Right lobe of liver (tissue), 6 donors: ENCODE measurements around the gene FLNB. TPM values are rescaled to one million over a fixed set of nuclear protein-coding genes. Genes with fewer than 3 reads are reported as not detected.
"Not testable (repeated sequence)": the region's sequence is repeated elsewhere in the genome, so short reads cannot be mapped to it uniquely, and the experiment has no call there.

Experiments used
- ATAC-seq, 4 donors: fragments of 200-7000 bp; cut with Tn5 transposase; one replicate each; pipeline ENCODE4 v1.9.1; 2020; ENCODE audit warnings: mild to moderate bottlenecking in 4 of 4, moderate library complexity in 4 of 4
- DNase-seq, 3 donors: peaks; one replicate each; pipeline ENCODE4 v3.0.0-alpha.2; 2020
- H3K27ac ChIP-seq, 3 donors: fragments of 200-600 bp; one replicate each; pipeline ENCODE4 v1.8.0; 2022
- H3K27me3 ChIP-seq, 2 donors: fragments of 200-600 bp; one replicate each; pipeline ENCODE4 v1.8.0; 2022
- H3K36me3 ChIP-seq, 4 donors: fragments of 200-600 bp; sonication (generic) in 1 of 4; one replicate each; pipeline versions ENCODE4 v1.5.1 to v1.8.0; 2017 to 2022; ENCODE audit warnings: control low read depth in 1 of 4
- H3K4me1 ChIP-seq, 4 donors: fragments of 200-600 bp; sonication (generic) in 1 of 4; one replicate each; pipeline versions ENCODE4 v1.5.1 to v1.8.0; 2017 to 2022; ENCODE audit warnings: control low read depth in 1 of 4
- H3K4me3 ChIP-seq, 3 donors: fragments of 200-600 bp; one replicate each; pipeline ENCODE4 v1.8.0; 2022
- H3K9me3 ChIP-seq, 4 donors: fragments of 200-600 bp; sonication (generic) in 1 of 4; one replicate each; pipeline versions ENCODE4 v1.5.1 to v1.8.0; 2017 to 2022; ENCODE audit warnings: control low read depth in 1 of 4
- CTCF ChIP-seq, 4 donors: fragments of 200-600 bp in 3 of 4; fragments of 450-650 bp in 1 of 4; IDR thresholded peaks; one replicate each; pipeline versions ENCODE4 v1.5.1 to v1.8.0; 2016 to 2022; ENCODE audit warnings: antibody characterized with exemption in 4 of 4, mild to moderate bottlenecking in 2 of 4
- POLR2A ChIP-seq: fragments of 450-650 bp; IDR thresholded peaks from one replicate; pipeline ENCODE4 v1.6.1; 2017; ENCODE audit warnings: antibody characterized with exemption, mild to moderate bottlenecking
- WGBS: methylation state at CpG from one replicate; pipeline ENCODE4 v1.1.6; 2018; ENCODE audit warnings: low coverage, low lambda C conversion rate; ENCODE audit not compliant: insufficient coverage; ENCODE audit errors: missing lambda C conversion rate; 5-methylcytosine and 5-hydroxymethylcytosine counted together
- intact Hi-C, 2 donors: fragments of 100-400 bp; cut with DNase I; formaldehyde crosslinking; loops; one replicate each; pipeline versions ENCODE4 v1.11.2 to v1.14.1; 2022
- total RNA-seq, 6 experiments: library from RNA; depleted of rRNA in 2 of 6; stranded (reverse); fragments of >200 nt in 2 of 6; fragmentation: NEBNext Ultra II Directional in 3 of 6; extraction: Animal tissue kit (Norgen Biotek cat#: 25700) in 3 of 6; gene quantifications; one replicate each; pipeline versions ENCODE4 v1.1.0 to v1.2.4, GENCODE V29; 2016 to 2023
- donor health status: DM: no; HTN: yes; CAD: no.
- donor health status: DM: no; HTN: no; CAD: no.
- donor health status: DM: no; HTN: no; CAD: no.
- donor health status: DM: no; HTN: yes; CAD: no.
- donor health status: DM: no; HTN: yes; CAD: no.

Gene FLNB
- total RNA-seq, 6 experiments from 2014 or later, result 48.4 to 109 (median 97.8) TPM

- Histone ChIP-seq H3K27me3 (no peaks in the 10 kb centered on the region), H3K4me1 (peaks cover 0 to 62% (median 22%) of the 10 kb centered on the region in 4 donors), H3K36me3 (no peaks in the 10 kb centered on the region), H3K9me3 (no peaks in the 10 kb centered on the region), H3K27ac (peak overlapping the region; percentile 78 to 91 (median 83)), H3K4me3 (no peak overlapping the region)
- peak; percentile 30 to 59 (median 38) for ATAC-seq
- DNase-seq, result no peak
- WGBS, result 31% methylated on average over 3 of the region's 4 CpGs
- TF ChIP-seq POLR2A (no peak), CTCF (IDR thresholded peaks at IDR 0.05) (no peak)
- intact Hi-C loops, result no loop called here
Observed at GRCh38 chr3:58048301-58048700, 40.1 kb downstream of the FLNB start.

DNA sequence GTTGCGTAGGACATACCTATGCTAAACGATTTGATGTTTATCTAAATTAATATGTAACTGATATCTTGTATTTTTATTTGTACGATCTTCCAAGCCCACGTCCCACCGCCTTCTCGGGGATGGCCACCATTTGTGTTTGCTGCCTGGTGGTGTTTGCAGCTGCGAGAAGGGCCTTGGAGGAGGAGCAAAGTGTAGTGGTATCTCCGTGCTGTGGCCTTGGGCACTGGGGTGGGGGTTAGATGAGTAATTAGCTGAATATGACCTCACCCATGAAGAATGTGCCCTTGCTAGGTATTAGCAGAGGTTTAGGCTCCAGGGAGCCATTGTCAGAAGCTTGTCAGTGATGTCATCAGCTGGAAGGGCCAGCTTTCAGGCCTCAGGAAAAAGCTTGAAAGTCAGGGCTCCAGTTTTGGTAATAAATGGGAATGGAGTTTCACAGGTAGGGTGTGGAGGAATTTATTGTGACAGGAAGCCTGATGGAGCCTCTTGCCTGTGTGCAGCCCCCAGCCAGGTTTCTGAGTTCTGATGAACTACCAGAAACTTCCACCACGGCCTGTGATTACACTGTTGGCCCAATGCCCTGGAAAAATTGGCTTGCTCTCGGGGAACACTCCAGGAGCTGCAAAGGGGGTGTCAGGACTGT lies 41.0 kb downstream of the FLNB start:
- intact Hi-C loops, result no loop called here
- Histone ChIP-seq H3K9me3 (no peaks in the 10 kb centered on the region), H3K36me3 (no peaks in the 10 kb centered on the region), H3K4me1 (peaks cover 0 to 66% (median 22%) of the 10 kb centered on the region in 4 donors), H3K4me3 (no peak overlapping the region), H3K27me3 (no peaks in the 10 kb centered on the region), H3K27ac (peak overlapping the region; percentile 78 to 91 (median 83))
- TF ChIP-seq POLR2A, result no peak
- TF ChIP-seq CTCF (IDR thresholded peaks at IDR 0.05), result no peak
- ATAC-seq, result peak; percentile 50 to 73 (median 58)
- 20% methylated on average over 9 of the region's 10 CpGs for WGBS
- peak; percentile 60 to 85 (median 75) for DNase-seq

DNA sequence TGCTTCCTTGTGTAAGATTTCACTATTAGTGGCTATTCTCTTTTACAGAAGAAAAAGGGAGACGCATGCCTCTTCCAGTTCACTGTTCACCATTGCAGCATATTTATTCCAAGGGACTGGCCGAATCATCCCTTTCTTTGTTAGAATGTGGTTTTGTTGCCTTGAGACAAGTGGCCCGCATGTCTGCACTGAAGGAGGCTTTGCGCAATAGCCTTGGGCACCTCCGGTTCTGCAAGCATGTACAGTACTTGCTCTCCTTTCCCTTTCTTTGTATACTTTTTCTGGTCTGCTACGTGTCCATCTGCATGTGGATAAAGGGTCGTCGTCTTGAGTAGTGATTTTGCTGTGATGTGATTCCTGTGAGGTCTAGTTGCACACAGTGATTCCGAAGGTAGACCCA lies 43.0 kb downstream of the FLNB start:
- Histone ChIP-seq H3K4me3 (no peak overlapping the region), H3K4me1 (peaks cover 0 to 66% (median 22%) of the 10 kb centered on the region in 4 donors), H3K27ac (peak overlapping the region; percentile 78 to 91 (median 83)), H3K27me3 (no peaks in the 10 kb centered on the region), H3K36me3 (no peaks in the 10 kb centered on the region), H3K9me3 (no peaks in the 10 kb centered on the region)
- intact Hi-C loops, result loop anchor here in 1 of 2 donors (10.0 kb wide), 1 partner anchor 54 kb away; no protein-coding TSS in a partner anchor
- TF ChIP-seq CTCF (IDR thresholded peaks at IDR 0.05), result no peak
- TF ChIP-seq POLR2A, result no peak
- WGBS, result 50% methylated on average over 9 of the region's 9 CpGs
- no peak for ATAC-seq
- no peak for DNase-seq

- not testable (repeated sequence) for H3K27me3 ChIP-seq, H3K9me3 ChIP-seq, H3K36me3 ChIP-seq, H3K4me3 ChIP-seq, DNase-seq
- H3K4me1 ChIP-seq, result peaks cover 0 to 66% (median 22%) of the 10 kb centered on the region in 4 donors
- H3K27ac ChIP-seq, result peak overlapping the region; percentile 78 to 91 (median 83)
- intact Hi-C loops, result loop anchor here in 1 of 2 donors (10.0 kb wide), 1 partner anchor 53 kb away; no protein-coding TSS in a partner anchor
- WGBS, result 48% methylated on average over 13 of the region's 15 CpGs
- ATAC-seq, result peak in 2 of 4 donors; percentile 5 to 6
Observed at GRCh38 chr3:58051658-58052261, 43.5 kb downstream of the FLNB start.
